Motor neuron (in vitro differentiated cells): ENCODE measurements around the gene TMOD1. TPM values are rescaled to one million over a fixed set of nuclear protein-coding genes. Genes with fewer than 3 reads are reported as not detected.

ENCODE experiments used
- total RNA-seq, 8 experiments: library from RNA; unstranded; fragments of 300-600 nt; gene quantifications; 2 replicates each; pipeline versions ENCODE4 v1.2.3 to v1.2.4, GENCODE V29; 2022

The TMOD1 gene
- total RNA-seq, 8 experiments from 2014 or later = 0.15 to 76.0 (median 1.2) TPM

Other genes starting within 250 kb of the TMOD1 start
- gene CCDC180, start 194.0 kb upstream of the TMOD1 start, total RNA-seq = 10 to 100 TPM in 2 of 8 experiments, 1 to 10 TPM in 6; 2.0 to 14.8 (median 5.2) TPM
- gene TDRD7, start 89.6 kb upstream of the TMOD1 start, total RNA-seq = 10 to 100 TPM in 3 of 8 experiments, 1 to 10 TPM in 5; 2.0 to 55.6 (median 4.3) TPM
- gene TSTD2, start 131.7 kb downstream of the TMOD1 start, total RNA-seq = 10 to 100 TPM; 13.9 to 32.9 (median 27.7) TPM
- gene NCBP1, start 132.2 kb downstream of the TMOD1 start, total RNA-seq = 10 to 100 TPM; 24.4 to 52.3 (median 37.2) TPM
- 10 to 100 TPM; 10.4 to 24.5 (median 15.4) TPM for gene XPA, start 195.7 kb downstream of the TMOD1 start, total RNA-seq